GM18951 (cell line): ENCODE measurements around the gene NONO.
"Not testable (repeated sequence)": the region's sequence is repeated elsewhere in the genome, so short reads cannot be mapped to it uniquely, and the experiment has no call there.

Source experiments
- POLR2A ChIP-seq: IDR thresholded peaks from 4 replicates; pipeline ENCODE4 v1.6.1; 2011; ENCODE audit warnings: mild to moderate bottlenecking; ENCODE audit not compliant: insufficient read length, insufficient read depth; ENCODE audit errors: extremely low read depth
- in situ Hi-C: fragments of 300-500 bp; cut with MboI; formaldehyde crosslinking; loops from one replicate; pipeline ENCODE4 v1.12.0; 2022; ENCODE audit warnings: low sequenced_read_pairs, mixed read lengths, inconsistent platforms; ENCODE audit not compliant: unreplicated experiment

The NONO gene

GRCh38 chrX:71301195-71301924 is 17.9 kb downstream of the NONO start, which contains the start of gene ITGB1BP2:
Gene ITGB1BP2, plus strand, starts transcription at chrX:71301750. Its CDS starts 57 bp downstream, at chrX:71301807.
- TF ChIP-seq POLR2A, result no peak
- in situ Hi-C loops, result no loop called here

DNA sequence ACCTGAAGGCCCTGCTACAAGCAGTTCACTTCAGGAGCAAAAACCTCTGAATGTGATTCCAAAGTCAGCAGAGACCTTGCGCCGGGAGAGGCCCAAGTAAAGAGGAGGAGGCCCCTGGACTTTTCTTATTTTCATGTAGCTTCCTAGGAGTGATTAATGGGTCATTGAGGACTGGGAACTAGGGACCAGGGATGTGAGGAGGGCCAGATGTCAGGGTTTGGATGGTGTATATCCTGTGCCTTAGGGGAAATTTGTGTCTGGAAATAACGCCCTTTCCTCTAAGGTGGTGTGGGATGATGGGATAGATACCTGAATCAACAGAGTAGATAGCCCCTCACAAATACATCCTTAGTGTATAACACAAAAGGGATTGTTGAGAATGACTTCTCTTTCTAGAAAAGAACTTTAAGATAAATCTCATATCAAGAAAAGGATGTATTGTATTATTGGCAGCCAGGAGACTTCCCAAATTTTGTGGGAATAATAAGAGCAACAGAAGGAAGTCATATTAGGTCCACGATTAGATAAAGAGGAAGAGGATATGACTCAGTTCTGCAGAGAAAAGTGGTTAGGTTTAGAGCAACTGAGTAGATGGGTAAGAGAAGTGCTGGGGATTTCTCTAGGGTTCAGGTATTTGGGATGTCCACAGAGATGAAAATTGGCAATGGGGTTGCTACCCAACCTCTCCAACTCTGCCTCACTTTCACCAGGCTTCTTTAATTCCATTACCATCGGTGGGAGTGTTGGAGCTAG is 19.2 kb downstream of the NONO start:
- TF ChIP-seq POLR2A, result no peak
- in situ Hi-C loops, result no loop called here

DNA sequence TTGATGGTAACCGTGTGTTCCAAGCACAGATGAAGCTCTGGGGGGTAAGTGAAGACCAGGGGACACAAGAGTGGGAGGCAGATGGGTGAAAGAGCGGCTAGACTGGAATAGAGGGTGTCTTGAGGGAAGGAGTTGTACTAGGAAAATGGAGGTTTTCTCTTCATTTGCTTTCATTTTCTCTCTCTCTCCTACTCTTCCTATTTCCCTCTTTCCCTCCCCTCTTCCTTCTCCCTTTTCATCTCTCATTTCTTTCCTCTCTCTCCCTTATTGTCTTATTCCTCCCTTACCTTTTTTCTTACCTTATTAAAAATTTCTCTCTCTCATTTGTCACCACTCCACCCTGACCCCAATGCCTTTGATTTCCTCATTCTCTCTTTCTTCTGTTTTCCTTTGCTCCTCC is 21.1 kb downstream of the NONO start:
- TF ChIP-seq POLR2A, result no peak
- in situ Hi-C loops, result no loop called here

DNA sequence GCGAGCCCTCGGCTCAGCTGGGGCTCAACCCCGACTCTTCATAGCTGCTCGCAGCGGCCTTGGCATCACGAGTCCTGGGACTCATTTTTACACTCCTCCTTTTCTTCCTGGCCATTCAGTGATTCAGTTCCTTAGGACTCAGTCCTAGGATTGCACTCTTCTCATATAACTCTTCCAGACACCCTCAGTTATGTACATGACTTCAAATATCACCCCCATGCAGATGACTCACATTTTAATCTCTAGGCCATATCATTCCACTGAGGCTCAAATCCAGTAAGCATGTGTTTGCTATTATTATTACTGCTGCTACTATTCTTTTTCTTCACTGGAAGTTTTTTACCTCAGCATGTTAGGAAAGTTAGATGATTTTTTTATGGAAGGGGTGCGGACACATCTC is 32.5 kb downstream of the NONO start:
- in situ Hi-C loops, result no loop called here
- TF ChIP-seq POLR2A, result no peak

GRCh38 chrX:71316959-71317358 is 33.5 kb downstream of the NONO start:
- in situ Hi-C loops, result not testable (repeated sequence)

DNA sequence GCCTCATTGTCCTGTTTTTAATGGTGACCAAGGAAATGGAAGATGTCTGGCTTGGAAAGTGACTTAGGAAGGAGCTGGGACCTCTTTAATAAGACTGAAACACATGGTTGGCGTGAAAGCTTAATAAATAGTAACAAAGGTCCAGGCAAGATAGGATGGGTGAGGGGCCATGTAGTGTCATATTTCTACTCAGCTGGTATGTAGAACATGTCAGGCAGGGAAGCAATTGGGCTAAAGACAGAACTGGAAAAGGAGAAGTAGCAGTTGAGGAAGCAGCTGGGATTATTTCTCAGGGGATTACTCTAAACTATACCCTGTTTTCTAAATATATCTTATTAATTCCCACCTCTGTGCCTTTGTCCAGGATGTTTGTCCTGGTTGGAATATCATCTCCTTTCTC is 36.7 kb downstream of the NONO start:
- no peak for TF ChIP-seq POLR2A
- in situ Hi-C loops, result no loop called here

- in situ Hi-C loops, result no loop called here
These were observed 38.3 kb downstream of the NONO start for GRCh38 chrX:71321731-71322130.

GRCh38 chrX:71324452-71324851 is 41.0 kb downstream of the NONO start:
- in situ Hi-C loops, result not testable (repeated sequence)

More at GRCh38 chrX:71321731-71322130, 38.3 kb downstream of the NONO start:
- no peak for TF ChIP-seq POLR2A

DNA sequence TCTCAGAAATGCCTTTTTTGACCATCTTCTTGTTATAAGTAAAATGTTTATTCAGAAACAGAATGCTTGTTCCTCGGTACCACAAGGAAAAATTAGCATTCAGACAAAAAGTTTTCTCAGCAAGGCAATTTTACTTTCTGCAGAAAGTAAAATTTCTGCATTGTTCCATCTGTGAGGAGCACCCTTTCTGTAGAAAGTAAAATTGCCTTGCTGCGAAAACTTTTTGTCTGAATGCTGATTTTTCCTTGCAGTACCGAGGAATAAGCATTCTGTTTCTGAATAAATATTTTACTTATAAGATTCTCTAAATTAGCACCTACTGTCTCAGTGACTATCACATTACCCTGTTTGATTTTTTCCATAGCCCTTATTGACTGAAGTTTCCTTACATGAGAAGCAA is 43.0 kb downstream of the NONO start:
- in situ Hi-C loops, result no loop called here
- TF ChIP-seq POLR2A, result no peak

GRCh38 chrX:71349151-71349665 is 65.8 kb downstream of the NONO start:
- in situ Hi-C loops, result not testable (repeated sequence)

GRCh38 chrX:71349867-71350266 is 66.4 kb downstream of the NONO start:
- in situ Hi-C loops, result not testable (repeated sequence)
